ENCODE data around the gene PRPSAP2.

PRPSAP2 gene

DNA sequence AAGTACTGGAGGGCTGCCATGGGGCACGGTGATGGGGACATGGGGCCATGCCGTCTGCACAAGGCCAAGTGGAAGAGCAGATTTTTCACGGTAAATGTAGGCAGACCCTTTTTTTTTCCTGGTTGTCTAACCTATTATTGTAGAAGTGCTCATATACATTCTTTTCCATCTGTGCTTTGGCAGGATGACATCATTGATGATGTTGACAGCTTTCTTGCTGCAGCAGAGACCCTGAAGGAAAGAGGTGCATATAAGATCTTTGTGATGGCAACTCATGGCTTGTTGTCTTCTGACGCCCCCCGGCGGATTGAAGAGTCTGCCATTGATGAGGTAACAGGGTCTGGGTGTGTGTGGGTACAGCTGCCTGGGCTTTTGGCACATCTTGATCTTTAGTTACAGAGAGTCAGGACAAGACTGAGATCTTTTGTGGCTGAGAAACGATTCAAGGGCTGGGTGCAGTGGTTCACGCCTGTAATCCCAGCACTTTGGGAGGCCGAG lies 70.7 kb downstream of the PRPSAP2 start:
- H2BK120ac ChIP-seq (ENCODE audit: low read depth, low read length): no peak overlapping the region
- no peak overlapping the region for H4K91ac ChIP-seq (ENCODE audit: low read depth, low read length, poor library complexity)
- H3K9ac ChIP-seq (ENCODE audit: low read depth, low read length, poor library complexity): no peak overlapping the region
- H3K4ac ChIP-seq (ENCODE audit: low read length): no peak overlapping the region
- no peak overlapping the region for H2BK5ac ChIP-seq (ENCODE audit: low read length)
- no peak overlapping the region for H3K23ac ChIP-seq (ENCODE audit: low read depth, low read length, poor library complexity)
- H3K4me3 ChIP-seq (ENCODE audit: low read length in 2 of 2): no peak overlapping the region
- DNase-seq (ENCODE audit: low spot score): no peak
- H2AK5ac ChIP-seq (ENCODE audit: low read depth, low read length): no peak overlapping the region
- no peak overlapping the region for H2BK15ac ChIP-seq (ENCODE audit: low read length)
- H3K9me3 ChIP-seq (replicated peaks in 1 of 2; ENCODE audit: control insufficient read depth in 2 of 2, insufficient read depth in 1 of 2, low read depth in 1 of 2, low read length in 2 of 2): peaks cover 0 to 2% of the 10 kb centered on the region in 2 donors
- no peak overlapping the region for H3K18ac ChIP-seq (ENCODE audit: low read length)
- WGBS, 2 donors (ENCODE audit: extremely low coverage in 2 of 2, insufficient read length in 2 of 2, insufficient replicate concordance in 1 of 2): no CpG with 5 or more reads among the region's 9 CpGs
- peaks cover 19 to 78% of the 10 kb centered on the region in 2 donors for H3K36me3 ChIP-seq (replicated peaks in 1 of 2; ENCODE audit: control insufficient read depth in 2 of 2, insufficient read depth in 2 of 2, low read length in 2 of 2)
- H4K8ac ChIP-seq (ENCODE audit: low read depth, low read length): no peak overlapping the region
- H3K4me1 ChIP-seq (ENCODE audit: control insufficient read depth in 2 of 2, insufficient read depth in 1 of 2, low read depth in 1 of 2, low read length in 2 of 2): no peaks in the 10 kb centered on the region
- H2AFZ ChIP-seq (ENCODE audit: low read length): no peak overlapping the region
- no peaks in the 10 kb centered on the region for H3K27me3 ChIP-seq (ENCODE audit: control insufficient read depth in 3 of 3, insufficient read depth in 3 of 3, low read depth in 1 of 3, low read length in 3 of 3)
- H3K27ac ChIP-seq (replicated peaks; ENCODE audit: low read length): no peak overlapping the region
- H3K4me2 ChIP-seq (ENCODE audit: insufficient read depth, low read length, poor library complexity, severe bottlenecking): no peak overlapping the region
- H3K79me1 ChIP-seq (ENCODE audit: low read depth, low read length): no peaks in the 10 kb centered on the region
- no peak overlapping the region for H3K14ac ChIP-seq (ENCODE audit: low read length)
- H2BK12ac ChIP-seq (ENCODE audit: low read length): no peak overlapping the region

DNA sequence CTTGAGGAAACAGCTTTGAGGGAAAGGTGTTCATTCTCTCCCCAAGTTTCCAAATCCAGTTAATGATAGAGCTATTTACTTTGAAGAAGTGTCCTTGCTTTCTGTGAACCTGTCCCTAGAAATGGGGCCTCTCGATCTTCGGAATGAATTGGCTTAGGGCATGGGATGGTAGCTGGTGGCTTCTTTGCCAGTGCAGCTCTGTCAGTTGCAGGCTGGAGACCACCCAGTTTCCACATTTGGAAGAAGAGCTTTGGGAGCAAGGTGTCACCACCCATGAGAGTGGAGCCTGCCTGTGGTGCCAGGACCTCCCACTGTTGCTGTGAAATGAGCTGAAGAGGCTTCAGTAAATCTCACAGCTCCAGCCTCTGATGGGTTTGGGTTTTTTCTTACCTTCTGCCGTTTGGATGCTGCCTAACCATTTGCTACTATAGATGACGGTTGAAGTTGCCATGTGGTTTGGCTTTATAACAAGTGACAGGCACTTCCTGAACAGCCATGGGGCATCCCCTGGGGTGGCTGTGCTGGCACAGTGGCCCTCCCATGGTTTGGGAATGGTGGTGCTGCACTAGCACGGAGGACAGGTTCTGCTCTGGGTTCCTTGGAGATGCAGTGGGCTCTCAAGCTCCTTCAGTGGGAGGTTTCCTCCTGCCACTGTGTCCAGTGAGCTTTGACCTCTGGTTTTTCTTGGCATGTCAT lies 74.6 kb downstream of the PRPSAP2 start:
- WGBS, 2 donors (ENCODE audit: extremely low coverage in 2 of 2, insufficient read length in 2 of 2, insufficient replicate concordance in 1 of 2): no CpG with 5 or more reads among the region's 5 CpGs
- Histone ChIP-seq H2BK12ac (ENCODE audit: low read length) (no peak overlapping the region), H3K14ac (ENCODE audit: low read length) (no peak overlapping the region), H3K18ac (ENCODE audit: low read length) (no peak overlapping the region), H3K4me3 (ENCODE audit: low read length in 2 of 2) (no peak overlapping the region), H2BK5ac (ENCODE audit: low read length) (no peak overlapping the region), H3K23ac (ENCODE audit: low read depth, low read length, poor library complexity) (no peak overlapping the region), H3K9ac (ENCODE audit: low read depth, low read length, poor library complexity) (no peak overlapping the region), H4K8ac (ENCODE audit: low read depth, low read length) (no peak overlapping the region), H3K9me3 (replicated peaks in 1 of 2; ENCODE audit: control insufficient read depth in 2 of 2, insufficient read depth in 1 of 2, low read depth in 1 of 2, low read length in 2 of 2) (no peaks in the 10 kb centered on the region), H3K27ac (replicated peaks; ENCODE audit: low read length) (no peak overlapping the region), H2AFZ (ENCODE audit: low read length) (no peak overlapping the region), H3K4me1 (ENCODE audit: control insufficient read depth in 2 of 2, insufficient read depth in 1 of 2, low read depth in 1 of 2, low read length in 2 of 2) (no peaks in the 10 kb centered on the region), H2BK15ac (ENCODE audit: low read length) (no peak overlapping the region), H3K4me2 (ENCODE audit: insufficient read depth, low read length, poor library complexity, severe bottlenecking) (no peak overlapping the region), H3K79me1 (ENCODE audit: low read depth, low read length) (no peaks in the 10 kb centered on the region), H2BK120ac (ENCODE audit: low read depth, low read length) (no peak overlapping the region), H3K27me3 (ENCODE audit: control insufficient read depth in 3 of 3, insufficient read depth in 3 of 3, low read depth in 1 of 3, low read length in 3 of 3) (no peaks in the 10 kb centered on the region), H3K36me3 (replicated peaks in 1 of 2; ENCODE audit: control insufficient read depth in 2 of 2, insufficient read depth in 2 of 2, low read length in 2 of 2) (peaks cover 16 to 47% of the 10 kb centered on the region in 2 donors), H3K4ac (ENCODE audit: low read length) (no peak overlapping the region), H4K91ac (ENCODE audit: low read depth, low read length, poor library complexity) (no peak overlapping the region), H2AK5ac (ENCODE audit: low read depth, low read length) (no peak overlapping the region)
- no peak for DNase-seq (ENCODE audit: low spot score)

- WGBS, 2 donors (ENCODE audit: extremely low coverage in 2 of 2, insufficient read length in 2 of 2, insufficient replicate concordance in 1 of 2): no CpG with 5 or more reads among the region's 14 CpGs
- Histone ChIP-seq H2BK120ac (ENCODE audit: low read depth, low read length) (no peak overlapping the region), H3K4ac (ENCODE audit: low read length) (no peak overlapping the region), H4K91ac (ENCODE audit: low read depth, low read length, poor library complexity) (no peak overlapping the region), H3K36me3 (replicated peaks in 1 of 2; ENCODE audit: control insufficient read depth in 2 of 2, insufficient read depth in 2 of 2, low read length in 2 of 2) (peaks cover 15 to 39% of the 10 kb centered on the region in 2 donors), H4K8ac (ENCODE audit: low read depth, low read length) (no peak overlapping the region), H2BK12ac (ENCODE audit: low read length) (no peak overlapping the region), H2BK5ac (ENCODE audit: low read length) (no peak overlapping the region), H2AFZ (ENCODE audit: low read length) (no peak overlapping the region), H3K9ac (ENCODE audit: low read depth, low read length, poor library complexity) (no peak overlapping the region), H3K4me2 (ENCODE audit: insufficient read depth, low read length, poor library complexity, severe bottlenecking) (no peak overlapping the region), H3K23ac (ENCODE audit: low read depth, low read length, poor library complexity) (no peak overlapping the region), H3K18ac (ENCODE audit: low read length) (no peak overlapping the region), H2AK5ac (ENCODE audit: low read depth, low read length) (no peak overlapping the region), H3K79me1 (ENCODE audit: low read depth, low read length) (no peaks in the 10 kb centered on the region), H3K27ac (replicated peaks; ENCODE audit: low read length) (no peak overlapping the region), H3K27me3 (ENCODE audit: control insufficient read depth in 3 of 3, insufficient read depth in 3 of 3, low read depth in 1 of 3, low read length in 3 of 3) (no peaks in the 10 kb centered on the region), H3K4me3 (ENCODE audit: low read length in 2 of 2) (no peak overlapping the region), H3K4me1 (ENCODE audit: control insufficient read depth in 2 of 2, insufficient read depth in 1 of 2, low read depth in 1 of 2, low read length in 2 of 2) (no peaks in the 10 kb centered on the region), H3K9me3 (replicated peaks in 1 of 2; ENCODE audit: control insufficient read depth in 2 of 2, insufficient read depth in 1 of 2, low read depth in 1 of 2, low read length in 2 of 2) (no peaks in the 10 kb centered on the region), H2BK15ac (ENCODE audit: low read length) (no peak overlapping the region), H3K14ac (ENCODE audit: low read length) (no peak overlapping the region)
- no peak for DNase-seq (ENCODE audit: low spot score)
Observed at GRCh38 chr17:18933102-18934058, 75.4 kb downstream of the PRPSAP2 start.

Data from neuronal stem cell (in vitro differentiated cells).